H9 (cell line): Measurements from ENCODE around the gene PKD2L1. TPM values are rescaled to one million over a fixed set of nuclear protein-coding genes. Genes with fewer than 3 reads are reported as not detected.

Experiments
- DNase-seq: peaks from one replicate; pipeline ENCODE4 v3.0.0-alpha.2; 2017
- H2AFZ ChIP-seq: one replicate; pipeline ENCODE4 v1.6.1; 2013; ENCODE audit warnings: mild to moderate bottlenecking, low read length, control low read depth, moderate library complexity
- H2AK5ac ChIP-seq: 2 replicates; pipeline ENCODE4 v1.6.1; 2013; ENCODE audit warnings: low read length, control low read depth, mixed read lengths; ENCODE audit not compliant: insufficient read length
- H2BK120ac ChIP-seq: one replicate; pipeline ENCODE4 v1.6.1; 2013; ENCODE audit warnings: low read depth, mild to moderate bottlenecking, low read length, control low read depth, inconsistent platforms; ENCODE audit not compliant: poor library complexity, severe bottlenecking
- H2BK12ac ChIP-seq: 2 replicates; pipeline ENCODE4 v1.6.1; 2013; ENCODE audit warnings: low read length, control low read depth, mixed read lengths, low read depth; ENCODE audit not compliant: insufficient read length
- H2BK15ac ChIP-seq: 2 replicates; pipeline ENCODE4 v1.6.1; 2013; ENCODE audit warnings: low read depth, low read length, control low read depth
- H2BK20ac ChIP-seq: one replicate; pipeline ENCODE4 v1.6.1; 2013; ENCODE audit warnings: low read depth, mild to moderate bottlenecking, low read length, control low read depth, inconsistent platforms; ENCODE audit not compliant: poor library complexity, severe bottlenecking
- H2BK5ac ChIP-seq: 2 replicates; pipeline ENCODE4 v1.6.1; 2013; ENCODE audit warnings: low read length, control low read depth, mixed read lengths; ENCODE audit not compliant: insufficient read length
- H3K14ac ChIP-seq: 2 replicates; pipeline ENCODE4 v1.6.1; 2013; ENCODE audit warnings: low read length, control low read depth; ENCODE audit not compliant: insufficient read depth
- H3K18ac ChIP-seq: 2 replicates; pipeline ENCODE4 v1.6.1; 2013; ENCODE audit warnings: low read depth, mild to moderate bottlenecking, mixed read lengths, low read length, control low read depth; ENCODE audit not compliant: insufficient read length
- H3K23ac ChIP-seq: 2 replicates; pipeline ENCODE4 v1.6.1; 2013; ENCODE audit warnings: low read length, control low read depth, mixed read lengths, low read depth; ENCODE audit not compliant: insufficient read length
- H3K23me2 ChIP-seq: 2 replicates; pipeline ENCODE4 v1.6.1; 2013; ENCODE audit warnings: low read depth, mild to moderate bottlenecking, mixed read lengths, low read length, control low read depth; ENCODE audit not compliant: insufficient read length, poor library complexity, severe bottlenecking
- H3K27ac ChIP-seq: 2 replicates; pipeline ENCODE4 v1.5.1; 2013; ENCODE audit warnings: low read length, control low read depth, mixed read lengths, low read depth; ENCODE audit not compliant: insufficient read length
- H3K27me3 ChIP-seq: 2 replicates; pipeline ENCODE4 v1.6.1; 2013; ENCODE audit warnings: low read length, control low read depth, inconsistent platforms; ENCODE audit not compliant: insufficient read depth
- H3K4ac ChIP-seq: 2 replicates; pipeline ENCODE4 v1.6.1; 2013; ENCODE audit warnings: low read depth, mild to moderate bottlenecking, control low read depth, inconsistent platforms, low read length, moderate library complexity
- H3K4me1 ChIP-seq: 2 replicates; pipeline ENCODE4 v1.6.1; 2013; ENCODE audit warnings: low read length, control low read depth, inconsistent platforms; ENCODE audit not compliant: insufficient read depth
- H3K4me2 ChIP-seq: 2 replicates; pipeline ENCODE4 v1.6.1; 2013; ENCODE audit warnings: low read length, control low read depth, mixed read lengths; ENCODE audit not compliant: insufficient read length, insufficient read depth
- H3K56ac ChIP-seq: 2 replicates; pipeline ENCODE4 v1.6.1; 2013; ENCODE audit warnings: low read depth, mild to moderate bottlenecking, mixed read lengths, low read length, control low read depth; ENCODE audit not compliant: insufficient read length
- H3K79me1 ChIP-seq: 2 replicates; pipeline ENCODE4 v1.6.1; 2013; ENCODE audit warnings: low read depth, mild to moderate bottlenecking, moderate library complexity, low read length, control low read depth, inconsistent platforms; ENCODE audit not compliant: insufficient read depth, poor library complexity, severe bottlenecking
- H3K79me2 ChIP-seq: 2 replicates; pipeline ENCODE4 v1.6.1; 2013; ENCODE audit warnings: low read length, control low read depth, inconsistent platforms; ENCODE audit not compliant: insufficient read depth
- H3K9ac ChIP-seq: 2 replicates; pipeline ENCODE4 v1.6.1; 2013; ENCODE audit warnings: low read length, control low read depth, mixed read lengths; ENCODE audit not compliant: insufficient read length; ENCODE audit errors: extremely low read depth
- H3K9me3 ChIP-seq: one replicate; pipeline ENCODE4 v1.6.1; 2013; ENCODE audit warnings: low read depth, low read length, inconsistent platforms; ENCODE audit not compliant: control insufficient read depth
- H3T11ph ChIP-seq: one replicate; pipeline ENCODE4 v1.6.1; 2013; ENCODE audit warnings: mild to moderate bottlenecking, low read length, control low read depth, inconsistent platforms
- H4K20me1 ChIP-seq: one replicate; pipeline ENCODE4 v1.6.1; 2013; ENCODE audit not compliant: control insufficient read depth, insufficient read length, insufficient read depth
- H4K5ac ChIP-seq: 2 replicates; pipeline ENCODE4 v1.6.1; 2013; ENCODE audit warnings: low read depth, mild to moderate bottlenecking, mixed read lengths, low read length, control low read depth; ENCODE audit not compliant: insufficient read length
- H4K8ac ChIP-seq: replicated peaks from 2 replicates; pipeline ENCODE4 v1.6.1; 2013; ENCODE audit warnings: low read length, control low read depth, mixed read lengths, low read depth; ENCODE audit not compliant: insufficient read length
- H4K91ac ChIP-seq: 2 replicates; pipeline ENCODE4 v1.6.1; 2013; ENCODE audit warnings: low read depth, mild to moderate bottlenecking, moderate library complexity, mixed read lengths, low read length, control low read depth; ENCODE audit not compliant: insufficient read length
- H3K27ac Mint-ChIP-seq, 3 experiments: 2 replicates in 2 of 3; 3 replicates in 1 of 3; pipeline ENCODE4 v1.8.0; 2020 to 2021; ENCODE audit warnings: mixed read lengths in 3 of 3, mild to moderate bottlenecking in 1 of 3, moderate library complexity in 1 of 3
- H3K27me3 Mint-ChIP-seq: 2 replicates; pipeline ENCODE4 v1.8.0; 2021; ENCODE audit warnings: low read depth, mild to moderate bottlenecking, moderate library complexity, mixed read lengths
- H3K36me3 Mint-ChIP-seq, 3 experiments: 2 replicates in 2 of 3; 3 replicates in 1 of 3; pipeline ENCODE4 v1.8.0; 2020 to 2021; ENCODE audit warnings: low read depth in 3 of 3, mixed read lengths in 3 of 3; ENCODE audit not compliant: insufficient read depth in 1 of 3
- H3K4me1 Mint-ChIP-seq, 2 experiments: 2 replicates each; pipeline ENCODE4 v1.8.0; 2020; ENCODE audit warnings: mixed read lengths in 2 of 2
- H3K4me3 Mint-ChIP-seq, 2 experiments: 2 replicates in 1 of 2; 3 replicates in 1 of 2; pipeline ENCODE4 v1.8.0; 2020 to 2021; ENCODE audit warnings: mild to moderate bottlenecking in 2 of 2, mixed read lengths in 2 of 2, moderate library complexity in 1 of 2
- H3K9me3 Mint-ChIP-seq, 2 experiments: 2 replicates in 1 of 2; 3 replicates in 1 of 2; pipeline ENCODE4 v1.8.0; 2020; ENCODE audit warnings: mild to moderate bottlenecking in 2 of 2, mixed read lengths in 2 of 2, moderate library complexity in 1 of 2
- WGBS: extraction: QIAGEN DNeasy Blood & Tissue Kit; methylation state at CpG from one replicate; pipeline ENCODE4 v1.1.7; 2013; ENCODE audit warnings: missing lambda C conversion rate, low lambda C conversion rate, mixed read lengths; ENCODE audit not compliant: insufficient read length; ENCODE audit errors: extremely low coverage; 5-methylcytosine and 5-hydroxymethylcytosine counted together
- total RNA-seq: library from RNA; stranded (reverse); gene quantifications from 2 replicates; pipeline ENCODE4 v1.2.1, GENCODE V29; 2021
- TF ChIP-seq, protein P1 (sequence below): fragments of 200-600 bp; sonication (generic); conservative IDR thresholded peaks from 3 replicates; pipeline ENCODE4 v1.8.0; 2021; ENCODE audit warnings: antibody characterized with exemption, mild to moderate bottlenecking

The PKD2L1 gene
- total RNA-seq, 1 experiment from 2014 or later, result 0.20 TPM

DNA sequence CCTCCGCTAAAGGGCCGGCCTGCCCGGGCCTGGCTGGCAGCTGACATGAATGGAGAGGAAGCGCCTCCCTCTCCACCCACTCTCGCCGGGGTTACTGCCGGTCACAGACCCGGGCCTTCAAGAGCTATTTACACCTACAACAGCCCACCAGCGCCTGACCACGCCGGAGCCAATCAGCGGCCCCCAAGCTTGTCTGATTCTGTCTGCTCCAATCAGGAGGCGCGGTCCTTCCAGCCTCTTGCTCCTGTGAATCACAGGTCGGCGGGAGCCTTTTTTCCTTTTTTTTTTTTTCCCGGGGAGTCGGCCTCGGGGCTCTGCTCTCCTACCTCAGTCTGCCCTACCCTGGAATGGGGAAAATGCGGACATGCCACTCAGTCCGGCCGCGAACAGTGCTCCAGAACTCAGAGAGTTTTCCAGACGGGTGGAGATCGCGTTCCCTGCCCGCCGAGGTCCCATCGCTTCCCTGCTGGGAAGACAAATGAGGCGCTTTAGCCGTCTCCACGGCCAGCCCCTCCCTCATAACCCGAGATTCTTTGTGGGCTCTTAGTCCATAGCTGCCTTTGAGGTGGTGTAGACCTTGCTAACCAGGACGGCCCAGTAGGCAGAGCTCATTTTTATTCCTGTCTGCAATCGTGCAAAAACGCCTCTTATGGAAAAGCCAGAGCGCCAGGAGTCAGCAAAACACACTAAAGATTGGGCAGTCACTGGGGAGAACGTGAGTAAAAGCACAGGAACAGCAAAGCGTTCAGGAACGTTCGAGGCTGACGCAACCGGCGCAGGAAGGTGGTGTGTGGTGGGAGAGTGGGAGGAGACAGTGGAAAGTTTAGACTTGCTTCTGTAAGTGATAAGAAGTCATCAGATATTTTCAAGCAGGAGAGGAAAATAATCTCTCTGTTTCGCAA, 43.5 kb upstream of the PKD2L1 start:
- Mint-ChIP-seq H3K4me3 (no peak overlapping the region), H3K36me3 (peaks cover 0 to 4% (median 0%) of the 10 kb centered on the region in 3 experiments; a peak in 3 of 7 replicates), H3K27ac (no peak overlapping the region), H3K27me3 (no peaks in the 10 kb centered on the region), H3K4me1 (peaks cover 17 to 22% of the 10 kb centered on the region in 2 experiments), H3K9me3 (no peaks in the 10 kb centered on the region; a peak in 1 of 5 replicates)
- no CpG with 5 or more reads among the region's 45 CpGs for WGBS
- Histone ChIP-seq H2BK120ac (no peak overlapping the region), H3K4ac (no peak overlapping the region; the same call in 1 of the 2 replicates), H3K27ac (peak overlapping the region; percentile 96), H3K18ac (peak overlapping the region; percentile 44), H3K14ac (peak overlapping the region; percentile 74; the same call in 1 of the 2 replicates), H3K23me2 (peaks cover 13% of the 10 kb centered on the region), H4K8ac (no peak overlapping the region), H3T11ph (no peak overlapping the region), H4K91ac (no peak overlapping the region), H3K27me3 (no peaks in the 10 kb centered on the region), H2BK12ac (no peak overlapping the region), H2AK5ac (no peak overlapping the region), H3K9ac (peak overlapping the region; percentile 80), H4K20me1 (no peaks in the 10 kb centered on the region), H3K9me3 (no peaks in the 10 kb centered on the region), H3K79me2 (peaks cover 5% of the 10 kb centered on the region; the same call in 1 of the 2 replicates), H2BK15ac (no peak overlapping the region), H3K4me1 (peaks cover 10% of the 10 kb centered on the region; the same call in 1 of the 2 replicates), H3K56ac (peak overlapping the region; percentile 56), H2BK5ac (peak overlapping the region; percentile 32), H2BK20ac (no peak overlapping the region), H3K23ac (no peak overlapping the region), H3K4me2 (peak overlapping the region; percentile 81), H3K79me1 (no peaks in the 10 kb centered on the region), H4K5ac (peak overlapping the region; percentile 14), H2AFZ (no peak overlapping the region)
- peak; percentile 100 for DNase-seq
- TF ChIP-seq, protein P1, sequence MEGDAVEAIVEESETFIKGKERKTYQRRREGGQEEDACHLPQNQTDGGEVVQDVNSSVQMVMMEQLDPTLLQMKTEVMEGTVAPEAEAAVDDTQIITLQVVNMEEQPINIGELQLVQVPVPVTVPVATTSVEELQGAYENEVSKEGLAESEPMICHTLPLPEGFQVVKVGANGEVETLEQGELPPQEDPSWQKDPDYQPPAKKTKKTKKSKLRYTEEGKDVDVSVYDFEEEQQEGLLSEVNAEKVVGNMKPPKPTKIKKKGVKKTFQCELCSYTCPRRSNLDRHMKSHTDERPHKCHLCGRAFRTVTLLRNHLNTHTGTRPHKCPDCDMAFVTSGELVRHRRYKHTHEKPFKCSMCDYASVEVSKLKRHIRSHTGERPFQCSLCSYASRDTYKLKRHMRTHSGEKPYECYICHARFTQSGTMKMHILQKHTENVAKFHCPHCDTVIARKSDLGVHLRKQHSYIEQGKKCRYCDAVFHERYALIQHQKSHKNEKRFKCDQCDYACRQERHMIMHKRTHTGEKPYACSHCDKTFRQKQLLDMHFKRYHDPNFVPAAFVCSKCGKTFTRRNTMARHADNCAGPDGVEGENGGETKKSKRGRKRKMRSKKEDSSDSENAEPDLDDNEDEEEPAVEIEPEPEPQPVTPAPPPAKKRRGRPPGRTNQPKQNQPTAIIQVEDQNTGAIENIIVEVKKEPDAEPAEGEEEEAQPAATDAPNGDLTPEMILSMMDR, result no peak
